NCI-H510A treated with DMSO at 0.1 percent for 48 hours (cell line): ENCODE results near the gene RAB40B.
A peak's percentile ranks its signal among the peaks of the same experiment; 100 is the strongest.

Experiments used
- DNase-seq: peaks from one replicate; lab custom pipeline; 2025; lab: John Stamatoyannopoulos, UW

RAB40B gene

DNA sequence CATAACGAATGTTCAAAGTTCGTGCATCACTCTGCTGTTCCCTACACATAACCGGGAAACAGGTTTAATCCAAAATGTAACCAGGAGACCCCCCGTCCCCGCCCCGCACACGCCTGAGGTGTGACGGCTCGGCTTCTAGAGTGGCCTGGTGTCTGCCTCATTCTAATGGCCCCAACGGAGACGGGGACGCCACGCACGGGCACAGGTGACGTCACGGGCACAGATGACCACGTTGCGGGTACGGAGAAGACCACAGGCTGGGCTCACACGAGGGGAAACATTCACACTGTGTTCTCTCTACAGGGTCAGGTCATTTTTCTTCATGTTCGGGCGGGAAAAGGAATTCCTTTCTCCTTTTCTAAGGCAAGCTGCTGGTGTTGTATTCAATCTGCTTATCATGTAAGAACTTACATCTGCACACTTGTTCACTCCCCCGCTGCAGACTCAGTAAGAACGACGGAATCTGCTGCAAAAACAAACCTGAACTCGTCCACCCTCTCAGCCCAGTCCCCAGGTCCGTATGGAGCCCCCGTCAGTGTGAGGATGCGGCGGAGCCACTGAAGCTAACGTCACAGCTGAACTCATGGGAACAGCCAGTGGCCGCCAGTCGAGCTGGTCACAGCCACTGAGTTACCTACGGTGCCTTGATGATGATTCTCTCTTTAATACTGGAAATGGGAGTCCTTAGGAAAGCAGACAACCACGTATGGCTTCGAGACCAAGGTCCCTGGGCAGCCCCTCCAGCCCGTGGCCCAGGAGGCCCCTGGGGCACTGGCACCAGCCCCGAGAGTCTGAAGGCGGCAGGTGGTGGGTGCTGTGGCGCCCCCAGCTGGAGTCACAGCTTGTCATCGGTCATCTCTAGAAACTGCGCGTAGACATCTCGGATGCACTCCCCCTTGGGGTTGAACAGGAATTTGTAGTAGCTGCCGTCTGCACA is 83.1 kb downstream of the RAB40B start:
- no peak for DNase-seq

DNA sequence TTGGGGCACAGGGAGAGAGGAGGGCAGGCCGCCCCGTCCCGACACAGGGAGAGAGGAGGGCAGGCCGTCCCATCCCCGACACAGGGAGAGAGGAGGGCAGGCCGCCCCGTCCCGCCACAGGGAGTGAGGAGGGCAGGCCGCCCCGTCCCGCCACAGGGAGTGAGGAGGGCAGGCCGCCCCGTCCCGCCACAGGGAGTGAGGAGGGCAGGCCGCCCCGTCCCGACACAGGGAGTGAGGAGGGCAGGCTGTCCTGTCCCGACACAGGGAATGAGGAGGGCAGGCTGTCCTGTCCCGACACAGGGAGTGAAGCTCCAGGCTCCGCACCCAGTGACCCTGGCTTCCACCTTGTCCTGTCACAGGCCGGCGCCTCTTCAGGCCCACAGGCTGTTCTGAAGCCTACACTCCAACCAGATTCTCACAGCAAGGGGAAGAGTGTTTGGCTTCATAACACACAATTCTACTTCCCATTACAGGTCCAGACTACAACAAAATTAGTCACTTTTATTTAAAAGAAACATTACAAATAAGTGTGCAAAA is 84.3 kb downstream of the RAB40B start:
- DNase-seq, result no peak

DNA sequence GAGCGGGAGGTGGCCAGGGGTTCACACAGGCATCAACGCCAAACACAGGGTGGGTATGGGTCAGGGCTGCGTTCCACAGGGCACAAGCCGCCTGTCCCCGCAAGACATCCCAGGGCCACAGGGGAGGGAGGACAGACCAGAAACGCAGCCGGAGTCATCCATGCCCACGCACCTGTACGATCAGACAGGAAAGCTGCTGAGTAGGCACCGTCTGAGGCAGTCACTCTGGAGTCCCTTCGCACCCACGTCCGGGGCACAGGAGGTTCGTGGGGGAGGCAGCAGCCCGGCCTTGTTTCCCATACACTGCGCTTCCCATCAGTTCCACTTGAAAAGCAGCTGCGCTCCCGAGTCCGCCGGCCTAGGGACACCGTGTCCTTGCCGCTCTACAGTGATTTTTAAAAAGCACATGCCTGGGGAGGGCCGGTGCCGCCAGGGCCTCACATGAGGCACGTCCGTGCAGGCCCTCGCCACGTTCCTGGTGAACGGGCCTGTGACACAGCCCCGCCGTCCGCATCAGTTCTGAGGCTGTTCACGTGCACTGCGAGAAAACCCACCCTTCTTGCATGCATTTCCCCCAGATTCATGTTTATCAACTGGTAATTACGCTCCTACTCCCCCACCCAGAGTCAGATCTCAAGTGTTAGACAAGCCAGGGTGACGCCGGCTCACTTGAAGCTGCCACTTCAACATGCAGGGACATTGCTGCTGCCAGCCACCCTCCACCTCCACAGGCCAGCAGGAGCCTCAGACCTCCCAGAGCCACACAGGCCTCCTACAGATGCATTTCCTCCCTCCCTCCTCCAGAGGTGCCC is 85.0 kb downstream of the RAB40B start:
- peak; percentile 85 for DNase-seq

DNA sequence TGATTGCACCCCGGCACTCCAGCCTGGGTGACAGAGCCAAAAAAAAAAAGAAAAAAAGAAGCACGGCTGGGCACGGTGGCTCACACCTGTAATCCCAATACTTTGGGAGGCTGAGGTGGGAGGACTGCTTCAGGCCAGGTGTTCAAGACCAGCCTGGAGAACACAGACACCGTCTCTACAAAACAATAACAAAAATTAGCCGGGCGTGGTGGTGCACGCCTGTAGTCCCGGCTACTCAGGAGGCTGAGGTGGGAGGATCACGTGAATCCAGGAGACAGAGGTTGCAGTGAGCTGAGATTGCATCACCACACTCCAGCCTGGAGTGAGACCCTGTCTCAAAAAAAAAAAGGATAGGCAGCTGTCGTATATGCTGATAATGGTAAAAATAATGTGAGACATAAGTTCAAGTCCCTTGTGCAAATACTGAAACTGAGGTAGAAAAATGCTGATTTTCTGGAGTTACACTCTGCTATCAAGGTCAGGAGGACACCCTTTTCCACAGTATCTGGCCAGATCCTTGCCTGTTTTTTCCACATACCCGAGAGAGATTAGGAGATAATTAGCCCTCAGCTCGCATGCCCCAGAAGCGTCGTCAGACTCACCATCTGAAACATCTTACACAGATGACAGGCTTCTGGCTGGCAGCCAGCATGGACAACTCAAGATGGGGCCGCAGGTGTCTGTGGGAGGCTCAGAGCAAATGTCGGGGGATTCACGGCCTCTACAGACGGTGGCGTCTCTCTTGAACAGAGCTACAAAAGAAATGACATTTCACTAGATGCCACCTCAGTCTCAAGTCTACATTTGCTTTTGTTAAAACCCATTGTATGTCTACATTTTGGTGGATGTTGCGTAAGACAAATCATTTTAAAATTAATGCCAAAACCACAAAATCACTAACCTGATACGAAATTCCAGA is 87.1 kb downstream of the RAB40B start:
- DNase-seq, result peak; percentile 75

DNA sequence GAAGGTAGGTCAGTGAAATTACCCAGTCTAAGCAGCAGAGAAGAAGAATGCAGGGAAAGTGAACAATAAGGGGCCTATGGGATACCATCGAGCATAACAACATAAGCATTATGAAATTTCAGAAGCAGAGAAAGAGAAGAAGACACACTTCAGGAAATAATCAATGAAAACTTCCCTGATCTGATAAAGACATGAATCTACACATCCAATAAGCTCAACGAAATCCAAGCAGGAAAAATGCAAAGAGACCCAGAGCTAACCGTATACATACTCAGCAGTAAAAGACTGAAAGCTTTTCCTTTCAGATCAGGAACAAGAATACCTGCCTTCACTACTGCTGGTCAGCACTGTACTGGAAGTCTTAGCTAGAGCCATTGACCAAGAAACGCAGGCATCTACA is 88.8 kb downstream of the RAB40B start:
- DNase-seq, result no peak

DNA sequence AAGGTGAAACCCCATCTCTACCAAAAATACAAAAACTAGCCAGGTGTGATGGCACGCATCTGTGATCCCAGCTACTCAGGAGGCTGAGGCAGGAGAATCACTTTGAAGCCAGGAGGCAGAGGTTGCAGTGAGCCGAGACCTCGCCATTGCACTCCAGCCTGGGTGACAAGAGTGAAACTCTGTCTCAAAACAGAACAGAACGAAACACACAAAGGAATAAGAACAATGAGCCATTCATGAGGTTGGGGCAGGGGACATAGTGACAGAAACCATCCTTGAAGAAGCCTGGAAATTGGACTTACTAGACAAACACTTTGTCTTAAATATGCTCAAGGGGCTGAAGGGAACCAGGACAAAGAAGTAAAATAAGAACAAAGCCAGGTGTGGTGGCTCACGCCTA is 89.7 kb downstream of the RAB40B start:
- DNase-seq, result no peak

DNA sequence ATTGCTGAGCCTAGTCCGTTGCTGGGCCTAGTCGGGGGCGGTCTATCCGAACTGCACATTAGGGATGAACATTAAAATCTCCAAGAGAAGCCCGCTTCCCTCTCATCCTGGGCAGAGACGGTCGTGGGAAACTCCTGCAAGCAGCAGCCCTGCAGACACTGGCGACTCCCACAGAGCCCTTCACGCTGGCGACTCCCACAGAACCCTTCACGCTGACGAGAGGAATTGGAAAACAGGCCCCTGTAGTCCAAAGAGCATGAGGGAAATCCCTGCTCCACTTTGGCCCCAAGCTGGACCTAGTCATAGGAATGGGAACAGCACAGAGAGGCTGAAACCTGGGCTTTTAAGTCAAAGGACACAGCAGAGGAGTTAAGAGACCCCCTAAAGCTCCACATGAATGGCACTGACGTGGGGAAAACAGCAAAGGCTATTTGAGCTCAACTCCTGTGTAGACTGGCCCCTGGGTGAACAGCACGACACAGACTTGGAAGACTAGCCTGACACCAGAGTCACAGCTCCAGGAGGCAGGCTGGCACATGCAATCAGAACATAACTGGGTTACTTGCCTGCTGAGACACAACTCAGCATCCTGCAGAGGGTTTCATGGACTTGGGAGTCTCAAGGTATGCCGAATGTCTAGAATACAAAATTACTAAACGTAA is 92.4 kb downstream of the RAB40B start:
- DNase-seq, result no peak
